GM23338 (cell line): ENCODE data around the gene LRBA. TPM values are rescaled to one million over a fixed set of nuclear protein-coding genes. Genes with fewer than 3 reads are reported as not detected.

Experiments
- ATAC-seq: fragments of 200-7000 bp; cut with Tn5 transposase; 3 replicates; pipeline ENCODE4 v1.9.1; 2020
- DNase-seq: peaks from one replicate; pipeline ENCODE4 v3.0.0-alpha.2; 2015; ENCODE audit warnings: low spot score
- H2AFZ ChIP-seq: fragments of 200-600 bp; sonication (generic); 2 replicates; pipeline ENCODE4 v1.8.0; 2016; ENCODE audit warnings: antibody characterized with exemption, mild to moderate bottlenecking, moderate library complexity
- H3F3A ChIP-seq: fragments of 200-600 bp; sonication (generic); replicated peaks from 2 replicates; pipeline ENCODE4 v1.8.0; 2017; ENCODE audit warnings: antibody characterized with exemption, mixed run types, low read depth
- H3K27ac ChIP-seq: fragments of 200-600 bp; sonication (generic); 2 replicates; pipeline ENCODE4 v1.6.1; 2016; ENCODE audit warnings: low read depth
- H3K27me3 ChIP-seq: fragments of 200-600 bp; sonication (generic); 2 replicates; pipeline ENCODE4 v1.8.0; 2016; ENCODE audit warnings: mild to moderate bottlenecking, mixed run types, moderate library complexity; ENCODE audit not compliant: insufficient read depth
- H3K36me3 ChIP-seq: fragments of 200-600 bp; sonication (generic); 2 replicates; pipeline ENCODE4 v1.8.0; 2016; ENCODE audit warnings: mild to moderate bottlenecking; ENCODE audit not compliant: insufficient read depth
- H3K4me1 ChIP-seq: fragments of 200-600 bp; sonication (generic); 2 replicates; pipeline ENCODE4 v1.8.0; 2016; ENCODE audit warnings: mild to moderate bottlenecking, moderate library complexity; ENCODE audit not compliant: insufficient read depth
- H3K4me2 ChIP-seq: fragments of 200-600 bp; sonication (generic); 2 replicates; pipeline ENCODE4 v1.7.1; 2017; ENCODE audit warnings: mixed run types
- H3K4me3 ChIP-seq: fragments of 200-600 bp; sonication (generic); 2 replicates; pipeline ENCODE4 v1.6.1; 2016; ENCODE audit warnings: mixed run types
- H3K79me2 ChIP-seq: fragments of 200-600 bp; sonication (generic); replicated peaks from 2 replicates; pipeline ENCODE4 v1.8.0; 2017; ENCODE audit warnings: mild to moderate bottlenecking; ENCODE audit not compliant: insufficient read depth
- H3K9me2 ChIP-seq: fragments of 200-600 bp; sonication (generic); 2 replicates; pipeline ENCODE4 v1.8.0; 2017; ENCODE audit not compliant: insufficient read depth
- H4K20me1 ChIP-seq: fragments of 200-600 bp; sonication (generic); replicated peaks from 2 replicates; pipeline ENCODE4 v1.8.0; 2017; ENCODE audit warnings: mild to moderate bottlenecking; ENCODE audit not compliant: insufficient read depth
- H3K27ac Mint-ChIP-seq: 2 replicates; pipeline ENCODE4 v1.8.0; 2020; ENCODE audit warnings: inconsistent platforms, mild to moderate bottlenecking, moderate library complexity, mixed read lengths
- H3K27me3 Mint-ChIP-seq: 3 replicates; pipeline ENCODE4 v1.8.0; 2022; ENCODE audit warnings: low read depth, mild to moderate bottlenecking, moderate library complexity, mixed read lengths, inconsistent platforms; ENCODE audit not compliant: insufficient read depth, poor library complexity
- H3K36me3 Mint-ChIP-seq: 3 replicates; pipeline ENCODE4 v1.8.0; 2021; ENCODE audit warnings: low read depth, mild to moderate bottlenecking, inconsistent platforms, moderate library complexity, mixed read lengths
- H3K4me1 Mint-ChIP-seq: 3 replicates; pipeline ENCODE4 v1.8.0; 2020; ENCODE audit warnings: mild to moderate bottlenecking, inconsistent platforms, mixed read lengths
- H3K4me3 Mint-ChIP-seq: 3 replicates; pipeline ENCODE4 v1.8.0; 2021; ENCODE audit warnings: moderate library complexity, mild to moderate bottlenecking, inconsistent platforms, mixed read lengths
- H3K9me3 Mint-ChIP-seq: 3 replicates; pipeline ENCODE4 v1.8.0; 2020; ENCODE audit warnings: moderate library complexity, mild to moderate bottlenecking, inconsistent platforms, mixed read lengths
- CREB1 ChIP-seq: fragments of 250-450 bp; sonication (Bioruptor Pico); IDR thresholded peaks from 2 replicates; pipeline ENCODE4 v1.5.0; 2020; ENCODE audit warnings: low read depth, mild to moderate bottlenecking, moderate library complexity
- EZH2 ChIP-seq: fragments of 200-600 bp; sonication (generic); IDR thresholded peaks from one replicate; pipeline ENCODE4 v1.8.0; 2017; ENCODE audit warnings: antibody characterized with exemption, mild to moderate bottlenecking, low read depth; ENCODE audit not compliant: unreplicated experiment
- EZH2phosphoT487 ChIP-seq: fragments of 200-600 bp; sonication (generic); IDR thresholded peaks from one replicate; pipeline ENCODE4 v1.8.1; 2018; ENCODE audit warnings: antibody characterized with exemption; ENCODE audit not compliant: unreplicated experiment
- JUNB ChIP-seq: IDR thresholded peaks from one replicate; pipeline ENCODE4 v1.6.1; 2016; ENCODE audit warnings: antibody characterized with exemption; ENCODE audit not compliant: unreplicated experiment
- NANOG ChIP-seq: IDR thresholded peaks from 2 replicates; pipeline ENCODE4 v1.6.1; 2016; ENCODE audit warnings: antibody characterized with exemption, borderline replicate concordance
- POLR2AphosphoS5 ChIP-seq: IDR thresholded peaks from 2 replicates; pipeline ENCODE4 v1.6.1; 2016; ENCODE audit warnings: antibody characterized with exemption, low read depth
- REST ChIP-seq: IDR thresholded peaks from one replicate; pipeline ENCODE4 v1.6.1; 2018; ENCODE audit warnings: antibody characterized with exemption; ENCODE audit not compliant: unreplicated experiment
- STAT1 ChIP-seq: IDR thresholded peaks from one replicate; pipeline ENCODE4 v1.6.1; 2016; ENCODE audit warnings: antibody characterized with exemption; ENCODE audit not compliant: unreplicated experiment
- ZNF114 ChIP-seq: fragments of 250-450 bp; sonication (Bioruptor Pico); IDR thresholded peaks from 2 replicates; pipeline ENCODE4 v1.5.0; 2020; ENCODE audit warnings: mild to moderate bottlenecking, moderate library complexity
- ZNF331 ChIP-seq: fragments of 250-450 bp; sonication (Bioruptor Pico); IDR thresholded peaks from 2 replicates; pipeline ENCODE4 v1.5.0; 2020; ENCODE audit warnings: low read depth, mild to moderate bottlenecking, moderate library complexity
- ZNF462 ChIP-seq: fragments of 250-450 bp; sonication (Bioruptor Pico); IDR thresholded peaks from 2 replicates; pipeline ENCODE4 v1.5.0; 2020; ENCODE audit warnings: mild to moderate bottlenecking, moderate library complexity
- polyA plus RNA-seq: library from polyadenylated mRNA; unstranded; fragments of >200 nt; fragmentation: Nextera tagmentation; extraction: Ambion mirVana; gene quantifications from 2 replicates; pipeline ENCODE4 v1.2.1, GENCODE V29; 2016
- total RNA-seq: library from RNA; depleted of rRNA; stranded (reverse); fragments of >200 nt; shearing (Covaris generic); gene quantifications from 2 replicates; pipeline ENCODE4 v1.2.3, GENCODE V29; 2014
- TF ChIP-seq, protein P1 (sequence below), 2 experiments: fragments of 200-600 bp in 1 of 2; sonication (generic) in 1 of 2; conservative IDR thresholded peaks; 2 replicates each; pipeline versions ENCODE4 v1.5.1 to v1.6.1; 2016 to 2017; ENCODE audit warnings: antibody characterized with exemption in 2 of 2, low read depth in 2 of 2, mild to moderate bottlenecking in 2 of 2, moderate library complexity in 1 of 2
- TF ChIP-seq, protein P2 (sequence below): IDR thresholded peaks from 2 replicates; pipeline ENCODE4 v1.6.1; 2016; ENCODE audit warnings: antibody characterized with exemption

LRBA gene
- total and polyA plus RNA-seq, 2 experiments from 2014 or later = 23.3 to 126 TPM

GRCh38 chr4:151013944-151014343 lies 1.1 kb downstream of the LRBA start:
- peak overlapping the region; percentile 100 for H3K4me3 Mint-ChIP-seq
- 0 out of 2 replicates have a peak overlapping the region, but pooled peaks have one; percentile 96 for H3K27ac ChIP-seq
- no peak for DNase-seq
- H3K79me2 ChIP-seq = peaks cover 61% of the 10 kb centered on the region
- H3K27me3 ChIP-seq = no peaks in the 10 kb centered on the region
- no peak overlapping the region for H2AFZ ChIP-seq
- H3K9me3 Mint-ChIP-seq = no peaks in the 10 kb centered on the region
- 0 out of 2 replicates have a peak, but pooled peaks cover 4% of the 10 kb centered on the region for H3F3A ChIP-seq
- H3K4me3 ChIP-seq = peak overlapping the region; percentile 67
- no peaks in the 10 kb centered on the region for H3K9me2 ChIP-seq
- H3K4me1 ChIP-seq = peaks cover 15% of the 10 kb centered on the region
- peaks cover 17% of the 10 kb centered on the region; the same call in 2 of the 3 replicates for H3K36me3 Mint-ChIP-seq
- H3K36me3 ChIP-seq = no peaks in the 10 kb centered on the region
- H3K4me2 ChIP-seq = peak overlapping the region; percentile 82
- H4K20me1 ChIP-seq = peaks cover 27% of the 10 kb centered on the region
- no peak for ATAC-seq
- peaks cover 10% of the 10 kb centered on the region for H3K27me3 Mint-ChIP-seq
- H3K4me1 Mint-ChIP-seq = peaks cover 19% of the 10 kb centered on the region
- TF ChIP-seq, protein P1, sequence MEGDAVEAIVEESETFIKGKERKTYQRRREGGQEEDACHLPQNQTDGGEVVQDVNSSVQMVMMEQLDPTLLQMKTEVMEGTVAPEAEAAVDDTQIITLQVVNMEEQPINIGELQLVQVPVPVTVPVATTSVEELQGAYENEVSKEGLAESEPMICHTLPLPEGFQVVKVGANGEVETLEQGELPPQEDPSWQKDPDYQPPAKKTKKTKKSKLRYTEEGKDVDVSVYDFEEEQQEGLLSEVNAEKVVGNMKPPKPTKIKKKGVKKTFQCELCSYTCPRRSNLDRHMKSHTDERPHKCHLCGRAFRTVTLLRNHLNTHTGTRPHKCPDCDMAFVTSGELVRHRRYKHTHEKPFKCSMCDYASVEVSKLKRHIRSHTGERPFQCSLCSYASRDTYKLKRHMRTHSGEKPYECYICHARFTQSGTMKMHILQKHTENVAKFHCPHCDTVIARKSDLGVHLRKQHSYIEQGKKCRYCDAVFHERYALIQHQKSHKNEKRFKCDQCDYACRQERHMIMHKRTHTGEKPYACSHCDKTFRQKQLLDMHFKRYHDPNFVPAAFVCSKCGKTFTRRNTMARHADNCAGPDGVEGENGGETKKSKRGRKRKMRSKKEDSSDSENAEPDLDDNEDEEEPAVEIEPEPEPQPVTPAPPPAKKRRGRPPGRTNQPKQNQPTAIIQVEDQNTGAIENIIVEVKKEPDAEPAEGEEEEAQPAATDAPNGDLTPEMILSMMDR (conservative IDR thresholded peaks at IDR 0.05; ENCODE audit: low read depth in 2 of 2) = no peak
- no peak for TF ChIP-seq EZH2
- TF ChIP-seq ZNF331 = no peak
- no peak for TF ChIP-seq POLR2AphosphoS5
- TF ChIP-seq REST = no peak
- no peak for TF ChIP-seq ZNF114 (CRISPR knock-in tag)
- TF ChIP-seq JUNB = no peak
- TF ChIP-seq CREB1 (CRISPR knock-in tag) = no peak
- no peak for TF ChIP-seq NANOG
- TF ChIP-seq EZH2phosphoT487 = no peak
- TF ChIP-seq ZNF462 (CRISPR knock-in tag) = no peak
- TF ChIP-seq STAT1 = no peak
- TF ChIP-seq, protein P2, sequence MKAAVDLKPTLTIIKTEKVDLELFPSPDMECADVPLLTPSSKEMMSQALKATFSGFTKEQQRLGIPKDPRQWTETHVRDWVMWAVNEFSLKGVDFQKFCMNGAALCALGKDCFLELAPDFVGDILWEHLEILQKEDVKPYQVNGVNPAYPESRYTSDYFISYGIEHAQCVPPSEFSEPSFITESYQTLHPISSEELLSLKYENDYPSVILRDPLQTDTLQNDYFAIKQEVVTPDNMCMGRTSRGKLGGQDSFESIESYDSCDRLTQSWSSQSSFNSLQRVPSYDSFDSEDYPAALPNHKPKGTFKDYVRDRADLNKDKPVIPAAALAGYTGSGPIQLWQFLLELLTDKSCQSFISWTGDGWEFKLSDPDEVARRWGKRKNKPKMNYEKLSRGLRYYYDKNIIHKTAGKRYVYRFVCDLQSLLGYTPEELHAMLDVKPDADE = no peak
- H3K27ac Mint-ChIP-seq = peak overlapping the region; percentile 99; the same call in 1 of the 2 replicates
